Psoas muscle (tissue), 8 donors: ENCODE results near the gene HOMER3. TPM values are rescaled to one million over a fixed set of nuclear protein-coding genes. Genes with fewer than 3 reads are reported as not detected.
"Not testable (repeated sequence)": the region's sequence is repeated elsewhere in the genome, so short reads cannot be mapped to it uniquely, and the experiment has no call there.

ENCODE experiments used
- ATAC-seq, 4 donors: fragments of 200-7000 bp; cut with Tn5 transposase; one replicate each; pipeline ENCODE4 v1.9.1; 2020; ENCODE audit warnings: moderate library complexity in 3 of 4, mild to moderate bottlenecking in 2 of 4
- DNase-seq, 2 donors: peaks; one replicate each; pipeline ENCODE4 v3.0.0-alpha.2; 2020
- H3K27ac ChIP-seq: fragments of 200-600 bp; one replicate; pipeline ENCODE4 v1.8.0; 2022
- H3K27me3 ChIP-seq, 3 donors: fragments of 200-600 bp in 1 of 3; one replicate each; pipeline versions ENCODE4 v1.6.1 to v1.8.0; 2013 to 2022; ENCODE audit warnings: low read length in 2 of 3, mild to moderate bottlenecking in 2 of 3, moderate library complexity in 1 of 3; ENCODE audit not compliant: insufficient read depth in 3 of 3
- H3K36me3 ChIP-seq, 2 donors: fragments of 200-600 bp in 1 of 2; one replicate each; pipeline versions ENCODE4 v1.6.1 to v1.8.0; 2013 to 2022; ENCODE audit warnings: low read depth in 1 of 2, mild to moderate bottlenecking in 1 of 2, moderate library complexity in 1 of 2; ENCODE audit not compliant: insufficient read depth in 1 of 2
- H3K4me1 ChIP-seq: fragments of 200-600 bp; one replicate; pipeline ENCODE4 v1.8.0; 2022
- H3K4me3 ChIP-seq: fragments of 200-600 bp; one replicate; pipeline ENCODE4 v1.8.0; 2022; ENCODE audit warnings: mild to moderate bottlenecking
- H3K9me3 ChIP-seq: fragments of 200-600 bp; one replicate; pipeline ENCODE4 v1.8.0; 2022
- WGBS, 3 donors: extraction: QIAGEN DNeasy Blood & Tissue Kit; methylation state at CpG; one replicate each; pipeline versions ENCODE4 v1.1.6 to v1.1.7; 2013; 5-methylcytosine and 5-hydroxymethylcytosine counted together
- intact Hi-C, 2 donors: fragments of 100-400 bp; cut with DNase I; formaldehyde crosslinking; loops; one replicate each; pipeline versions ENCODE4 v1.11.0 to v1.14.2; 2022
- polyA plus RNA-seq, 3 donors: library from polyadenylated mRNA; stranded (reverse); fragments of 200-250 nt; gene quantifications; one replicate each; pipeline ENCODE4 v1.2.3, GENCODE V29; 2013
- total RNA-seq, 4 donors: library from RNA; stranded (reverse); fragmentation: NEBNext Ultra II Directional in 2 of 4; extraction: Animal tissue kit (Norgen Biotek cat#: 25700) in 2 of 4; gene quantifications; one replicate each; pipeline versions ENCODE4 v1.2.1 to v1.2.4, GENCODE V29; 2021 to 2023
- TF ChIP-seq, protein P1 (sequence below): fragments of 200-600 bp; IDR thresholded peaks from one replicate; pipeline ENCODE4 v1.8.0; 2022; ENCODE audit warnings: antibody characterized with exemption
- donor health status: healthy with polysubstance abuse.
- donor health status: DM: no; HTN: no; CAD: no; lungs with moderate emphysema.
- donor health status: Bipolar disorder and iron deficiency.
- donor health status: healthy.
- donor health status: DM: yes; HTN: yes; CAD: no.
- donor health status: DM: no; HTN: no; CAD: no.
- donor health status: DM: no; HTN: no; CAD: no.
- donor health status: DM: yes; HTN: yes; CAD: no.

The HOMER3 gene
- total and polyA plus RNA-seq, 7 donors, result 61.4 to 86.2 (median 72.9) TPM

DNA sequence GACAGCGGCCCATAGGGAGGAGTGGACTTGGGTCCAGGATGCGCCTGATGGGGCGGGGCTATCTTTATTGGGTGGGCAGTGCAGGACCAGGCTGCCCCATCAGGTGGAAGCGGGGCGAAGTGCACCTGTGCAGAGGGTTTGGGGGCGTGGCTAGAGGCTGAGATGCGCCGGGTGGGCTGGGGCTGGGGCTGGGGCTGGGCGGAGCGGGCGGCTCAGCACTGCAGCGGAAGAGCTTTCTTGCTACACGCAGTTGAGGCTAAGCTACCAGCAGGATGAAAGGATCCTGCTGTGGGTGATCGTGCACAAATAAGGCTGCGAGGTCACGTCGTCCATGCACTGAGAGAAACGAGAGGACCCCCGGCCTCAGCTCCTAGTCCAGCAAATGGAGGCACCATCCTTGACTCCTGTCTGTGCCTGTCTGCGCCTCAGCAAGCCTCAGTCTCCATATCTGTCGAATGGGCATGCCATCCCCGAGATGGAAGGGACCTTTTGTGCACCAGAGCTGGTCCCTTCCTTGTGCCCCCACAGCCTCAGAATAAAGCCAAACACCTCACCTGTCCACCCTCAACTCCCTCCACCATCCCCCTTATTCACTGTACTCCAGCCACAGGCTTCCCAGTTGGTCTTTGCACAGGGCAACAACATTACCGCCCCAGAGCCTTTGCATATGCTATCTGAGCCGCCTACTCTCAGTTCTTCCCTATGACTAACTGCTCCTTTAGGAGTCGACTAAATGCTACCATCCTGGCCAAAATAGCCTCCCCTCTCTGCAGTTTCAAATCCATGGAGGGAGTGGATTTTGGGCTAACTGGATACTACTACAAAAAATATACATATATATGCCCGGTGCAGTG is 21.0 kb upstream of the HOMER3 start:
- H3K9me3 ChIP-seq, result no peaks in the 10 kb centered on the region
- no peak overlapping the region for H3K4me3 ChIP-seq
- TF ChIP-seq, protein P1, sequence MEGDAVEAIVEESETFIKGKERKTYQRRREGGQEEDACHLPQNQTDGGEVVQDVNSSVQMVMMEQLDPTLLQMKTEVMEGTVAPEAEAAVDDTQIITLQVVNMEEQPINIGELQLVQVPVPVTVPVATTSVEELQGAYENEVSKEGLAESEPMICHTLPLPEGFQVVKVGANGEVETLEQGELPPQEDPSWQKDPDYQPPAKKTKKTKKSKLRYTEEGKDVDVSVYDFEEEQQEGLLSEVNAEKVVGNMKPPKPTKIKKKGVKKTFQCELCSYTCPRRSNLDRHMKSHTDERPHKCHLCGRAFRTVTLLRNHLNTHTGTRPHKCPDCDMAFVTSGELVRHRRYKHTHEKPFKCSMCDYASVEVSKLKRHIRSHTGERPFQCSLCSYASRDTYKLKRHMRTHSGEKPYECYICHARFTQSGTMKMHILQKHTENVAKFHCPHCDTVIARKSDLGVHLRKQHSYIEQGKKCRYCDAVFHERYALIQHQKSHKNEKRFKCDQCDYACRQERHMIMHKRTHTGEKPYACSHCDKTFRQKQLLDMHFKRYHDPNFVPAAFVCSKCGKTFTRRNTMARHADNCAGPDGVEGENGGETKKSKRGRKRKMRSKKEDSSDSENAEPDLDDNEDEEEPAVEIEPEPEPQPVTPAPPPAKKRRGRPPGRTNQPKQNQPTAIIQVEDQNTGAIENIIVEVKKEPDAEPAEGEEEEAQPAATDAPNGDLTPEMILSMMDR, result no peak
- H3K36me3 ChIP-seq, result no peaks in the 10 kb centered on the region
- DNase-seq (no peak), ATAC-seq (no peak)
- intact Hi-C loops, result no loop called here
- peaks cover 0 to 21% (median 0%) of the 10 kb centered on the region in 3 donors for H3K27me3 ChIP-seq
- H3K4me1 ChIP-seq, result no peaks in the 10 kb centered on the region
- H3K27ac ChIP-seq, result no peak overlapping the region
- WGBS, 3 donors, result 23 to 31% (median 24%) methylated on average over 22 to 26 of the region's 26 CpGs

GRCh38 chr19:18960370-18960769 is 19.4 kb upstream of the HOMER3 start:
- H3K27me3 ChIP-seq, result peaks cover 0 to 21% (median 0%) of the 10 kb centered on the region in 3 donors
- H3K9me3 ChIP-seq, result no peaks in the 10 kb centered on the region
- ATAC-seq (no peak), DNase-seq (no peak)
- TF ChIP-seq, protein P1, result no peak
- intact Hi-C loops, result no loop called here
- H3K4me1 ChIP-seq, result no peaks in the 10 kb centered on the region
- no peaks in the 10 kb centered on the region for H3K36me3 ChIP-seq
- no peak overlapping the region for H3K27ac ChIP-seq
- WGBS, 3 donors, result 84 to 89% (median 84%) methylated on average over 4 of the region's 4 CpGs
- no peak overlapping the region for H3K4me3 ChIP-seq

DNA sequence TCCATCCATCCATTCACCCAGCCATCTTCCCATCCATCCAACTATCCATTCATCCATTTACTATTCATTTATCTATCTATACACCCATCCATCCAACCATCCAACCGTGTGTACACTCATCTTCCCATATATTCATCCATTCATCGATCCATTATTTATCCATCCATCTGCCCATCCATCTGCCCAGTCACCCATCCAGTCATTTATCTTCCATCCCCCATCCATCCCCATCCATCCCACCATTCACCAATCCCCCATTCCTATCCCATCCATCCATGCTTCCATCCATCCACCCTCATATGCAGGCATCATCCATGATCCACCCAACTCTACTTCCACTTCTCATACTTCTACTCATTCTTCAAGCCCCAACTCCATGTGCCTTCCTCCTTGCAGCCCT is 14.0 kb upstream of the HOMER3 start:
- H3K9me3 ChIP-seq, result no peaks in the 10 kb centered on the region
- ATAC-seq (no peak), DNase-seq (no peak)
- no peaks in the 10 kb centered on the region for H3K27me3 ChIP-seq
- TF ChIP-seq, protein P1, result no peak
- no peaks in the 10 kb centered on the region for H3K4me1 ChIP-seq
- no peak overlapping the region for H3K27ac ChIP-seq
- intact Hi-C loops, result no loop called here
- H3K4me3 ChIP-seq, result no peak overlapping the region
- 92 to 95% (median 94%) methylated on average over 2 of the region's 2 CpGs for WGBS, 3 donors
- no peaks in the 10 kb centered on the region for H3K36me3 ChIP-seq

DNA sequence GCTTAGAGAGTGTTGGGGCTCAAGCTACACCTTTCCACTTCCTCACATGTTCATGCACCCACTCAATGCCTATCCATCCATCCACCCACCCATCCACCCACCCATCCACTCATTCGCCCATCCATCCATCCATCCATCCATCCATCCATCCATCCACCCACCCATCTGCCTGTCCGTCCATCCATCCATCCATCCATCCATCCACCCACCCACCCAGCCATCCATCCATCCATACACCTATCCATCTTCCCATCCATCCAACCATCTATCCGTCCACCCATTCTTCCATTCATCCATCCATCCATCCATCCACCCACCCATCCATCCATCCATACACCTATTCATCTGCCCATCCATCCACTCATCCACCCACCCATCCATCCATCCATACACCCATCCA is 13.1 kb upstream of the HOMER3 start:
- H3K4me1 ChIP-seq, result no peaks in the 10 kb centered on the region
- TF ChIP-seq, protein P1, result no peak
- ATAC-seq (no peak), DNase-seq (no peak)
- no peak overlapping the region for H3K27ac ChIP-seq
- no peak overlapping the region for H3K4me3 ChIP-seq
- H3K27me3 ChIP-seq, result no peaks in the 10 kb centered on the region
- H3K36me3 ChIP-seq, result no peaks in the 10 kb centered on the region
- intact Hi-C loops, result no loop called here
- WGBS, 3 donors, result 80 to 85% (median 84%) methylated on average over 3 of the region's 3 CpGs
- H3K9me3 ChIP-seq, result no peaks in the 10 kb centered on the region

GRCh38 chr19:18952364-18953003 is 11.5 kb upstream of the HOMER3 start:
- DNase-seq, H3K27me3 ChIP-seq, H3K27ac ChIP-seq, H3K36me3 ChIP-seq, intact Hi-C loops, H3K4me1 ChIP-seq, H3K9me3 ChIP-seq, H3K4me3 ChIP-seq: not testable (repeated sequence)
- peak in 2 of 4 donors; percentile 9 to 29 for ATAC-seq
- 34 to 39% (median 37%) methylated on average over 17 of the region's 17 CpGs for WGBS, 3 donors
